ENCODE results near the gene POLR2H.

POLR2H gene

GRCh38 chr3:184384856-184385422, 23.4 kb downstream of the POLR2H start:
- DNase-seq = peak in 2 of 51 donors; percentile 6 to 67

- no peak for DNase-seq
Observed at GRCh38 chr3:184386047-184386806, 24.7 kb downstream of the POLR2H start.

- no peak for DNase-seq
Observed at GRCh38 chr3:184387174-184387714, 25.7 kb downstream of the POLR2H start.

- no peak for DNase-seq
Observed at GRCh38 chr3:184388164-184388935, 26.8 kb downstream of the POLR2H start.

GRCh38 chr3:184388936-184389230, 27.4 kb downstream of the POLR2H start:
- no peak for DNase-seq

- DNase-seq = no peak
Observed at GRCh38 chr3:184389384-184389783, 27.9 kb downstream of the POLR2H start.

GRCh38 chr3:184389935-184390528, 28.5 kb downstream of the POLR2H start:
- no peak for DNase-seq

- no peak for DNase-seq
Observed at GRCh38 chr3:184391266-184391665, 29.8 kb downstream of the POLR2H start.

GRCh38 chr3:184395320-184395660, 33.8 kb downstream of the POLR2H start:
- no peak for DNase-seq

- peak in 1 of 51 donors; percentile 37 for DNase-seq
Observed at GRCh38 chr3:184399410-184399809, 37.9 kb downstream of the POLR2H start.

- DNase-seq = no peak
Observed at GRCh38 chr3:184405075-184406030, 43.8 kb downstream of the POLR2H start.

GRCh38 chr3:184409331-184409926, 47.9 kb downstream of the POLR2H start:
- peak in 1 of 51 donors; percentile 10 for DNase-seq

- DNase-seq = no peak
Observed at GRCh38 chr3:184409946-184410500, 48.5 kb downstream of the POLR2H start.

GRCh38 chr3:184414418-184415202, 53.1 kb downstream of the POLR2H start:
- DNase-seq = no peak

GRCh38 chr3:184415203-184415490, 53.6 kb downstream of the POLR2H start:
- no peak for DNase-seq

- DNase-seq = peak in 41 of 51 donors; percentile 5 to 69 (median 31)
Observed at GRCh38 chr3:184417619-184418327, 56.3 kb downstream of the POLR2H start.
